CD4-positive, alpha-beta T cell treated with Interferon gamma for 1 hour (primary cell): ENCODE measurements around the gene KRTAP2-4.
"Not testable (repeated sequence)": the region's sequence is repeated elsewhere in the genome, so short reads cannot be mapped to it uniquely, and the experiment has no call there.

Experiments used
- DNase-seq: peaks from one replicate; pipeline ENCODE4 v3.0.0-alpha.2; 2020

The KRTAP2-4 gene

GRCh38 chr17:41069031-41069430 is 3.4 kb upstream of the KRTAP2-4 start:
- DNase-seq: no peak

DNA sequence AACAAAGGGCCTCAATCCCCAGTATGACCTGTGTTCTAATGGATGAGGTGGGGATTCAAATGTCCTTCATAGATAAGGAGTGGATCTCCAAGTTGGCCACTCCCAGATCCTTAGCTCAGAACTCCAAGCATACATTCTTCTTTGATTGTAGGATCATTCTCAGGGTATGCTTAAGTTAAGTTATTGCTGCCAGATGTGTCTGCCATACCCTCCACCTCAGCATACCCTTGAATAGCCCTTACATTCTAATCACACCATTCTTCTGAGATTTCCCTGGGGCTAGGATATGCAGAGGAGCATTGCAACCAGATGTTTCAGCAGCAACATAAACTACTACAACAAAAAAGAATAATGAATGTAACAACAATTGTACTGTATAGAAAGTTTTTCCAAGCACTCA is 1.6 kb upstream of the KRTAP2-4 start:
- no peak for DNase-seq

- DNase-seq: not testable (repeated sequence)
Observed at GRCh38 chr17:41065016-41065689, 526 bp downstream of the KRTAP2-4 start.

GRCh38 chr17:41064301-41064700 is 1.4 kb downstream of the KRTAP2-4 start:
- no peak for DNase-seq

DNA sequence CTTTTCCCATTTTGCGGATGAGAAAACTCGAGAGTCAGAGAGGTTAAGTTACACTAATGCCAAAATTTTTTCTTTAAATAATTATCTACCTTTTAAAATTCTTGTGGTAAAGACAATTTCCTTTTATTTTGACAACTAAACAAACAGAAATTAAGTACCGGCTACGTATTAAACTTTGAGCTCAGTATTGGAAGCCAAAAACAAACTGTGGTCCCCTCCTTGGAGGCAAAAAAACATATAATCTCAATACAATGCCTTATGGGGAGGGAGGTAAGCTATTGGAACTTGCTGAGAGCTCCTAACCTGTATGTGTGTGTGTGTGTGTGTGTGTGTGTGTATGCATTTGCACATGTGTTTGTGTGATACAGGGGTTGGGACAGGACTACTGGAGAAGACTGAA is 2.2 kb downstream of the KRTAP2-4 start:
- no peak for DNase-seq

GRCh38 chr17:41061964-41062363 is 3.7 kb downstream of the KRTAP2-4 start:
- DNase-seq: no peak

- no peak for DNase-seq
Observed at GRCh38 chr17:41060052-41060604, 5.6 kb downstream of the KRTAP2-4 start, which contains the start of gene KRTAP2-3. KRTAP2-3 (minus strand) TSS chr17:41060114; CDS start chr17:41060050, 64 bp downstream.

GRCh38 chr17:41059276-41060051 is 6.2 kb downstream of the KRTAP2-4 start:
- DNase-seq: not testable (repeated sequence)

DNA sequence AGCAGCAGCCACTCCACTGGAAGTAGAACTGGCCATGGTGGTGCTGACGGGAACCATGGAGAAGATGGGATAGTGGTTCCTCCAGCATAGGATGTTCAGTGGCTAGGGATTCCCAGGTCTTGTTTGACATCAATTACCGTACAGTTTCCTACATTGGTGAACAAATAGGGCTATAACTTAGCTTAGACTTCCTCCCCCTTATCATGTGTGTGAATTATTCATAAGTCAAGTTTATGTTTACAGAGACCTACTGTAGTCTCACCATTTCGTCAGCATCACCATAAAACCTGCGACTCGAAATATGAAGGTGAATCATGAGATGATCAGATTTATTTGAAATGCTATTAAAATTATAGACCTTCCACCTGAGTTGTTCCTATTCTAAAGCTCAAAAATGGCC is 6.9 kb downstream of the KRTAP2-4 start:
- no peak for DNase-seq

- DNase-seq: no peak
Observed at GRCh38 chr17:41057547-41057946, 8.1 kb downstream of the KRTAP2-4 start.

DNA sequence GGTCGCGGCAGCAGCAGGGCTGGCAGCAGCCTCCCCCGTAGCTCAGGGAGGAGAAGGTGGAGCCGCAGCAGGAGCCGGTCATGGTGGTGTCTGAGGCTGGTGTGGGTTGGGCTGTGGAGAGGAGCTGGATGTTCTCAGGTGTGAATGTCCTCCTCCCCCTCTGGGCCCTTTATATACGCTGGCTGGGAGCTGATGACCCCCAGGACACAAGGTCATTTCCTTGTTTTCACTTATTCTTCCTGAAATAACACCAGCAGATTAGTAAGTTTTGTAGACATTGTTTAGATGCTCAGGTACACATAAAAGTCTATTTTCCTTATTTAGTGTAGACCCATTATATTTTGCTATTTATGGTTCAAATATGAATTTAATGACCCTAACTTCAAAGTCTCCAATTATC is 10.5 kb downstream of the KRTAP2-4 start, which contains the start of gene KRTAP2-2:
Gene KRTAP2-2, minus strand, starts transcription at position 101 of the 400 bp plus-strand sequence. Its CDS starts 19 bp downstream, at position 82.
- not testable (repeated sequence) for DNase-seq

DNA sequence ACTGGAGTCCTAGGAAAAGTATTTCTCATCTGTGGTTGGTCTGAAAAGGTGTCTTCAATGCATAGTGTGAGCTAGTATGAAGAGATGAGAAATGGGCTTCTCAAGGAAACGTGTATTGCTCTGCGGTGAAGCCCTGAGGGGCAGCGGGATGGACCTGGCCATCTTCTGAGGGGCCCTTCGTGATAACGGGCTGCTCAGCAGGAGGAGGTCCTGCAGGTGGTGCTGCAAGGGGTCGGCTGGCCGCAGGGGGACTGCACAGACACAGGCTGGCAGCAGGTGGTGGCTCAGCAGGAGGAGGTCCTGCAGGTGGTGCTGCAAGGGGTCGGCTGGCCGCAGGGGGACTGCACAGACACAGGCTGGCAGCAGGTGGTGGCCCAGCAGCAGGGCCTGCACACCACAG is 11.1 kb downstream of the KRTAP2-4 start:
- not testable (repeated sequence) for DNase-seq

- DNase-seq: no peak
Observed at GRCh38 chr17:41054025-41054424, 11.7 kb downstream of the KRTAP2-4 start.

GRCh38 chr17:41052566-41052965 is 13.1 kb downstream of the KRTAP2-4 start:
- DNase-seq: no peak

- no peak for DNase-seq
Observed at GRCh38 chr17:41049110-41049509, 16.6 kb downstream of the KRTAP2-4 start.

GRCh38 chr17:41048441-41048840 is 17.2 kb downstream of the KRTAP2-4 start:
- DNase-seq: no peak

DNA sequence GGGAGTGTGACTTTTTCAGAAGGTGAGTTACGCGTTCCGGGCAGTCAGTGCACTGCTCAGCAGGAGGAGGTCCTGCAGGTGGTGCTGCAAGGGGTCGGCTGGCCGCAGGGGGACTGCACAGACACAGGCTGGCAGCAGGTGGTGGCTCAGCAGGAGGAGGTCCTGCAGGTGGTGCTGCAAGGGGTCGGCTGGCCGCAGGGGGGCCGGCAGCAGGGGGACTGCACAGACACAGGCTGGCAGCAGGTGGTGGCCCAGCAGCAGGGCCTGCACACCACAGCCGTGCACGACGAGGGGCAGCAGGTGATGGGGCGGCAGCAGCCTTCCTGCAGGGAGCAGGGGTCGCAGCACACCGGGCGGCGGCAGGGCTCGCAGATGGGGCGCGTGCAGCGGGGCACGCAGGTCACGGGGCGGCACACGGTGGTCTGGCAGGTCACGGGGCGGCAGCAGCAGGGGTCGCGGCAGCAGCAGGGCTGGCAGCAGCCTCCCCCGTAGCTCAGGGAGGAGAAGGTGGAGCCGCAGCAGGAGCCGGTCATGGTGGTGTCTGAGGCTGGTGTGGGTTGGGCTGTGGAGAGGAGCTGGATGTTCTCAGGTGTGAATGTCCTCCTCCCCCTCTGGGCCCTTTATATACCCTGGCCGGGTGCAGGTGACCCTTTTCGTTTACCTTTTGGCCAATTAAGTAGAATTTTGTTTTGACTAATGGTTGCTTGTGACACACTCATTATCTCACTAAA is 18.8 kb downstream of the KRTAP2-4 start, which contains the start of gene KRTAP2-1:
Gene KRTAP2-1, minus strand, starts transcription at position 582 of the 731 bp plus-strand sequence. Its CDS starts 49 bp downstream, at position 533.
- DNase-seq: not testable (repeated sequence)

DNA sequence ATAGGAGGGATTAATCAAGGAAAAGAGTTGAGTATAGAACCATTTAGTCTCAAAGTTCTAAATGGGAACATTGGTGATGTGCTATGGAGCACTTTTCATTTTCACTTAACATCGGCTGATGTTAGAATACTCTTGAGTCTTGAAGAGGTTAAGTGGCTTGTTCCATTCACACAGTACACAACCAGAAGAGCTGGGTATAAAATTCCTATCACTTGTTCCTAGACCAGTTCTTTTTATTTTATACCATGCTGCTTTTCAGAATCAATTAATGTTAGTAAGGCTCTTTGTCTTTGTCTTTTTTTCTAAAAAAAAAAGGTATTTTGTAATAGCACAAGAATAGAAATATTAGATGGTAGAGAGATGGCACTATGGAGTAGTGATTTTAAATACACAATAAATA is 22.7 kb downstream of the KRTAP2-4 start:
- no peak for DNase-seq

GRCh38 chr17:41040783-41041571 is 24.7 kb downstream of the KRTAP2-4 start, which contains the start of gene KRTAP1-1:
KRTAP1-1 (minus strand) TSS chr17:41041450; CDS start chr17:41041397, 53 bp downstream.
- DNase-seq: not testable (repeated sequence)

GRCh38 chr17:41037853-41038350 is 27.8 kb downstream of the KRTAP2-4 start:
- no peak for DNase-seq

DNA sequence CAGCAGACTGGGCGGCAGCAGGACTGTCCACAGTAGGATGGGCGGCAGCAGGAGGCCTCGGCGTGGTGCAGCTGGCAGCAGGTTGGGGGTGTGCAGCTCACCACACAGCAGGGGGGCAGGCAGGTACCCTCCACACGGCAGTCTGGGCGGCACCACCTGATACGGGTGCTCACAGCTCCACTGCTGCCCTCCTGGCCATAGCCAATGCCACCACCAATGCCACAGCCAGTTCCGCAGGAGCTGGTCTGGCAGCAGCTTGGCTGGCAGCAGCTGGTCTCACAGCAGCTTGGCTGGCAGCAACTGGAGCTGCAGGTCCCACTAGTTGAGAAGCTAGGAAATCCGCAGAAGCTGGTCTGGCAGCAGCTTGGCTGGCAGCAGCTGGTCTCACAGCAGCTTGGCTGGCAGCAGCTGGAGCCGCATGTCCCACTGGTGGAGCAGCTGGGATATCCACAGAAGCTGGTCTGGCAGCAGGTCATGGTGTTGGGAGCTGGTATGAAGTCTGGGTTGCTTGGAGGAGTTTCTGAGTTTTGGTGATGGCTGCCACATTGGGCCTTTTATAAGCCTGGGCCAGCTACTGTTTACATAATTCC is 31.2 kb downstream of the KRTAP2-4 start, which contains the start of gene KRTAP1-3:
Gene KRTAP1-3, minus strand, starts transcription at position 529 of the 590 bp plus-strand sequence. Its CDS starts 53 bp downstream, at position 476.
- DNase-seq: not testable (repeated sequence)
